Measurements from ENCODE around the gene PRAMEF5. TPM values are rescaled to one million over a fixed set of nuclear protein-coding genes. Genes with fewer than 3 reads are reported as not detected.
"Not testable (repeated sequence)": the region's sequence is repeated elsewhere in the genome, so short reads cannot be mapped to it uniquely, and the experiment has no call there.

PRAMEF5 gene
- total and polyA plus RNA-seq, 8 donors, result not detected

GRCh38 chr1:13246554-13246871, 7.5 kb upstream of the PRAMEF5 start:
- H3K36me3 ChIP-seq; H3K9me3 ChIP-seq; DNase-seq; H3K4me1 ChIP-seq; intact Hi-C loops (cut with DNase I; ENCODE audit: low total_unique reads); H3K27ac ChIP-seq; H3K4me3 ChIP-seq: not testable (repeated sequence)
- 70 to 90% (median 85%) methylated on average over 2 of the region's 2 CpGs for whole genome bisulfite sequencing, 5 donors
- H3K27me3 ChIP-seq, result peaks cover 0 to 17% (median 9%) of the 10 kb centered on the region in 3 donors

- WGBS, 5 donors, result 63 to 81% (median 78%) methylated on average over 6 to 7 of the region's 7 CpGs
- H3K4me3 ChIP-seq; H3K4me1 ChIP-seq; H3K27ac ChIP-seq; H3K36me3 ChIP-seq; H3K9me3 ChIP-seq; intact Hi-C loops (cut with DNase I; ENCODE audit: low total_unique reads): not testable (repeated sequence)
- peak in 1 of 2 donors; percentile 24 for DNase-seq
- H3K27me3 ChIP-seq, result peaks cover 0 to 14% (median 9%) of the 10 kb centered on the region in 3 donors
Measured at GRCh38 chr1:13247122-13247521, 6.9 kb upstream of the PRAMEF5 start.

GRCh38 chr1:13265124-13265523, 11.1 kb downstream of the PRAMEF5 start:
- DNase-seq; H3K36me3 ChIP-seq; intact Hi-C loops (cut with DNase I; ENCODE audit: low total_unique reads); H3K4me1 ChIP-seq; H3K9me3 ChIP-seq; H3K27me3 ChIP-seq; H3K4me3 ChIP-seq; H3K27ac ChIP-seq: not testable (repeated sequence)
- WGBS, 5 donors, result 22 to 60% (median 38%) methylated on average over 2 to 3 of the region's 3 CpGs; no CpG with 5 or more reads in 1 of the 5 donors

- H3K4me1 ChIP-seq; intact Hi-C loops (cut with DNase I; ENCODE audit: low total_unique reads); H3K27ac ChIP-seq; DNase-seq; H3K9me3 ChIP-seq; H3K27me3 ChIP-seq; H3K36me3 ChIP-seq; H3K4me3 ChIP-seq: not testable (repeated sequence)
- WGBS, 5 donors, result 20 to 40% (median 37%) methylated on average over 2 to 4 of the region's 6 CpGs; no CpG with 5 or more reads in 1 of the 5 donors
Measured at GRCh38 chr1:13277016-13277415, 23.0 kb downstream of the PRAMEF5 start.

- intact Hi-C loops (cut with DNase I; ENCODE audit: low total_unique reads); H3K9me3 ChIP-seq; H3K4me1 ChIP-seq; H3K27ac ChIP-seq; H3K4me3 ChIP-seq; H3K36me3 ChIP-seq; DNase-seq; H3K27me3 ChIP-seq: not testable (repeated sequence)
- 65 to 81% (median 72%) methylated on average over 3 of the region's 3 CpGs for WGBS, 5 donors
Measured at GRCh38 chr1:13279617-13280016, 25.6 kb downstream of the PRAMEF5 start.

GRCh38 chr1:13285037-13285436, 31.0 kb downstream of the PRAMEF5 start, which contains the start of gene PRAMEF8:
Gene PRAMEF8 (minus strand): TSS chr1:13285137. CDS start chr1:13284091, 1,046 bp downstream.
- DNase-seq; H3K27me3 ChIP-seq; H3K4me1 ChIP-seq; H3K27ac ChIP-seq; H3K36me3 ChIP-seq; H3K9me3 ChIP-seq; H3K4me3 ChIP-seq; intact Hi-C loops (cut with DNase I; ENCODE audit: low total_unique reads): not testable (repeated sequence)
- WGBS, 5 donors, result no CpG with 5 or more reads among the region's 1 CpG

GRCh38 chr1:13289030-13289429, 35.0 kb downstream of the PRAMEF5 start:
- H3K4me3 ChIP-seq; H3K27me3 ChIP-seq; intact Hi-C loops (cut with DNase I; ENCODE audit: low total_unique reads); H3K4me1 ChIP-seq; H3K27ac ChIP-seq; DNase-seq; H3K36me3 ChIP-seq; H3K9me3 ChIP-seq: not testable (repeated sequence)
- WGBS, 5 donors, result 67 to 95% (median 80%) methylated on average over 1 to 2 of the region's 3 CpGs; no CpG with 5 or more reads in 2 of the 5 donors

- H3K4me1 ChIP-seq; intact Hi-C loops (cut with DNase I; ENCODE audit: low total_unique reads); H3K9me3 ChIP-seq; DNase-seq; H3K4me3 ChIP-seq; H3K27me3 ChIP-seq; H3K27ac ChIP-seq; H3K36me3 ChIP-seq: not testable (repeated sequence)
- 85 to 94% (median 93%) methylated on average over 1 to 2 of the region's 5 CpGs for WGBS, 5 donors
Measured at GRCh38 chr1:13297216-13297931, 43.4 kb downstream of the PRAMEF5 start.

GRCh38 chr1:13298699-13299098, 44.7 kb downstream of the PRAMEF5 start:
- H3K4me3 ChIP-seq; H3K36me3 ChIP-seq; H3K4me1 ChIP-seq; H3K27me3 ChIP-seq; DNase-seq; intact Hi-C loops (cut with DNase I; ENCODE audit: low total_unique reads); H3K9me3 ChIP-seq; H3K27ac ChIP-seq: not testable (repeated sequence)
- 91 to 100% (median 95%) methylated on average over 1 to 8 of the region's 27 CpGs for WGBS, 5 donors

- H3K4me1 ChIP-seq; DNase-seq; H3K27me3 ChIP-seq; H3K36me3 ChIP-seq; H3K27ac ChIP-seq; intact Hi-C loops (cut with DNase I; ENCODE audit: low total_unique reads); H3K4me3 ChIP-seq; H3K9me3 ChIP-seq: not testable (repeated sequence)
Measured at GRCh38 chr1:13302197-13302596, 48.2 kb downstream of the PRAMEF5 start.

GRCh38 chr1:13303239-13303638, 49.2 kb downstream of the PRAMEF5 start, which contains the start of gene PRAMEF33:
Gene PRAMEF33 (plus strand): TSS chr1:13303539. CDS start chr1:13305955, 2,416 bp downstream.
- H3K27ac ChIP-seq; H3K4me1 ChIP-seq; H3K9me3 ChIP-seq; DNase-seq; H3K36me3 ChIP-seq; intact Hi-C loops (cut with DNase I; ENCODE audit: low total_unique reads); H3K27me3 ChIP-seq; H3K4me3 ChIP-seq: not testable (repeated sequence)
- WGBS, 5 donors, result no CpG with 5 or more reads among the region's 1 CpG
